Activated CD4-positive, CD25-positive, alpha-beta regulatory T cell (primary cell): ENCODE results near the gene CLPSL2.

ENCODE experiments used
- DNase-seq, 4 experiments: peaks; one replicate each; lab custom pipeline; 2025; lab: John Stamatoyannopoulos, UW

The CLPSL2 gene

DNA sequence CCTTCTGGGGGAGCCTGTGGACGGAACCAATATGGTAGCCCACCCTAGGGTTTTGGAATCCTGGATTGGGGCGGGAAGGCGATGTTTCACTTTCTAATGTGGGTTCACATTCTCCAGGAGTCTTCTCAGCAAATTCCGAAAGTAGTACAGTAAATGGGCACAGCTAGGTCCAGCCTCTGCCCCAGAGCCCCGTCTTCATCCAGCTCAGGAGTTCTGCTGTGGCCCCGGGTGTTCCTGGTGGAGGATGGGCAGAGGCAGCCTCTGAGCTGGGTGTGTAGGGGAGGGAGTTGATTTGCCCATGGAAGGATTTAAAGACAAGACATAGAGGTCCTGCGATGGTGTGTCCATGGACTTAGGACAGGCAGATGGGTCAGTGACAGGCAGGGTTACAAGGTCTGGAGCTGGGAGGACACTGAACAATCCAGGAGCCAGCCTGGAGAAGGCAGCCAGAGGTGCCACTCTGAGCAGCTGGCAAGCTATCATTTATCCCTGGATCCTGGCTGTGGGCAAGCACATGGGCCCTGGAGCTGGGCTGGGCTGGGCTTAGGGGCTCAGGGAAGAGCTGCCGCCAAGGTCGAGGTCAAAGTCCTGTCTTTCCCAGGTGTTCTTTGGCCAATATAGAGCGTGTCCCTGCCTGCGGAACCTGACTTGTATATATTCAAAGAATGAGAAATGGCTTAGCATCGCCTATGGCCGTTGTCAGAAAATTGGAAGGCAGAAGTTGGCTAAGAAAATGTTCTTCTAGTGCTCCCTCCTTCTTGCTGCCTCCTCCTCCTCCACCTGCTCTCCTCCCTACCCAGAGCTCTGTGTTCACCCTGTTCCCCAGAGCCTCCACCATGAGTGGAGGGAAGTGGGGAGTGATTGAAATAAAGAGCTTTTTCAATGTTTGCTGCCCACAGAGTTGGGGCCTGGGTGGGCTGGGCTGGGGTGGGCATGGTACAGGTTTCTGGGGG is 11.1 kb downstream of the CLPSL2 start:
- DNase-seq, result no peak

DNA sequence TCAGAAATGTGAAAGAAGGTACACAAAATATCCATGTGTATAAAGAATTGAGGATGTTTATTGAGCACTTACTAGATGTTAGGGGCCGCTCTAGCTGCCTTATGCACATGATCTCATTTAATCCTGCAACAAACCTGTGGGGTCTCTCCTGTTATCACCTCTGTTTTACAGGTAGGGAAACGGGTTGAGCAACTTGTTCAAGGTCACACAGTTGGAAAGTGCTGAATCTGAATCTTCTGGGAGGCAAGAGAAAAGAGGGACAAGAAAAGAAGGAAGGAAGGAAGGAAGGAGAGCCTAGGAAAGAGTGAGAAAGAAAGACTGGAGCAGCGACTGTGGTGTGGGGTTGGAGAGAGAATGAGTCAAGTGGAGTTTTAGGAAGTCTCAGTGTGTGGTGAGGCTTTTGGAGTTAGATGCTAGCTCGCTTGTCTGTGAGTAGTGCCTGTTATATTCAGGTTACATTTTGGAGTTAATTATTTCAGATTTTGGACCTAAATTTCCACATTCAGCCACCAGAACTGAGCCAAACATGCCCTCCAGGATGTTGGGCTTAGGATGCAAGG is 12.1 kb downstream of the CLPSL2 start:
- DNase-seq, result no peak

- DNase-seq, result no peak
Observed at GRCh38 chr6:35790683-35791082, 14.3 kb downstream of the CLPSL2 start.

DNA sequence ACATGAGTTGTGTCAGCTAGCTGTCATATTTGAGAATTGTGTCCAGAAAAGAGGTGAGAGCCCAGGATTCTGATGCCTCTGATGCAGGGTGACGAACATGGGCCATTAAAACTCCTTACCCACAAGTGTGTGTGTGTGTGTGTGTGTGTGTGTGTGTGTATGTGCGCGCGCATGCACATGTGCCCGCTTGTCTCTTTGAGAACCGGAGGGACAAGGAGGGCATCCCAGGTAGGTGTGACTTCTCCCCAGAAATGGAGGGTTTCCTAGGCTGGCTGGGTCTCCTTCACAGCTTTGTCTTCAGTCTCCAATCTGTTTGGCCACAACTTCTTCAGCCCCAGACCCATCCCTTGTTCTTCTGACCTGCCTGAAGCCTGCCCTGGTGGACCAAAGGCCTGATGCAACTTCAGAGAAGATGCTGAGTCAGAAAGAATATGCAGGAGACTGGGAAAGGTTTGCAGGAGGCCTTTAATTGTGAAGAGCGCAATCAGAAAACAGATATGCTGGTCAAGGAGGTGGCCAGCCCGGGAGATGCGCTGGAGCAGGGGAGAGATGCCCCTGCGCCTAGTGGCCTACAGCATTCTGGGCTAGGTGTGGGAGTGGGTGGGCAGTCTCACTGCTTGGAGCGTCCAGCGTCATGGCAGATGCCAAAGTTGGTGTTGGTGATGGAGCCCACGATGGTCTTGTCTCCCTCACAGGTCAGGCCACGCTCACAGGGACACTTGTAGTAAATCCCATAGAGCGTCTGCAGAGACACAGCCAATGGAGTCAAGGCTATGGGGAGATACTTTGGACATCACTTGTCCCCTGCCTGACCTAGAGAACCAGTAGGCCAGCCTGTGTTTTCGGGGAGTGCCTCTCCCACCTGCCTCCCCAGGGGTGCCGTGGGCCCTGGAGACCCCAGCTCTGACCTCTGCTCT is 18.4 kb downstream of the CLPSL2 start:
- no peak for DNase-seq

- DNase-seq, result no peak
Observed at GRCh38 chr6:35795453-35796071, 19.2 kb downstream of the CLPSL2 start.

DNA sequence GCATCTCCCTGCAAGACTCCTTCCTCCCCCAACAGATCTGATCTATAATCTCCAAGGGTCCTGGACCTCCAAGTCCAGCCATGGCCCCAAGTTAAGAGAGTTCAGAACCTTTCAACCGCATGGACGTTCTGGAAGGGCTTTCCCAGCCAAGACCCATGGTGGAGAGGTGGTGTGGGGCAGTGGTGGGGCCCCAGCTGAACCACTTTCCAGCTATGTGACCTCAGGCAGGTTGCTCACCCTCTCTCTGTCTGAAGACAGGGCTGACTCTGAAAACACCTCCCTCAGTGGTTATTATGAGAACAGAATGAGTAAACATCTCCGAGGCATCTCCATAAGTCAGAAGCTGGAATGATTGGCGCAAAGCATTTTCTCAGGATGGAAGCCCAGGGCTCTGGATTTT is 19.8 kb downstream of the CLPSL2 start:
- DNase-seq, result no peak

DNA sequence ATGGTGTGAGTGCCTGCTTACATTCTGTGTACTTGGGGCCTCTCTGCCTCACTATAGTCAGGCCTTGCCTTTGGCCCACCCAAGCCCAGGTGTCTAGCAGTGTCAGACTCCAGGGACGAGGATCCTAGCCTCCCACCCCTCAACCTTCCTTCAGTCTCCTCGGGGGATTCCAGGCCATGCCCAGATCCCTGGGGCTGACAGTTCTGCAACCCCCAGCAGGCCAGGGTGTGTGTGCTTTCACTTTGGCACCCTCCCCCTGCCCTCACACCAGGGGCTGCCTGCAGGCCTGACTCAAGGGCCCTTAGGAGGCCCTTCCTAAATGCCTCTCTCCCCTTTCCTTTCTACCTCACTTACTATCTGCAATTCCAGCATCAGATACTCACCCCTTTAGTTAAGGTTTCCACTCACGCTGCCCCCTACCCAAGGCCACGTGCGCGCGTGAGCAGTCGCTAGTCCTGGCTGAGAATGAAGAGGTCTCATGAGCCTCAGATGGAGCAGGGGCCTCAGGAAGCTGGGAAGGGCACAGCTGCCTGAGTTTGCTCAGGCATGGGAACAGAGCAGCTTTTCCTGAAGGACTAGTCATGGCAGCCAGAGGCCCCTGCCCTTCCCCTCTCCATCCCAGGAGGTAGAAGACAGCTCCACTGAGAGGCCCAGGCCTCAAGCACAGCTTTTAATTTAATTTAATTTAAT is 21.6 kb downstream of the CLPSL2 start:
- no peak for DNase-seq

DNA sequence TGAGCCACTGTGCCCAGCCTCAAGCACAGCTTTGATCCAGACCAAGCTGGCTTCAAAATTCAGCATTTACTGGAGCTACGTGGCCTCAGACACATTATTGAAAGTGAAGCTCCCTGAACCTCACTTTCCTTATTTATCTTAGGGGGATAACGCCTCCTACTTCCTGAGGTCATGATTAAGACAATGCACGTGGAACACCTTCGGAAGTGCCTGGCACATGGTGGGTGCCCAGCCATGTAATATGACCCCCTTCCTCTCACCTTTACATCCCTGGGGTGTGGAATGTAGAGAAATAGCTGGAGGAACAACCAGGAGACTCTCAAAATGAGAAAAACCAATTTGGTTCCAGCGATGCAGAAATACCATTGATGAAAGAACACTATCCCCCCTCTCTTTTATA is 22.3 kb downstream of the CLPSL2 start:
- DNase-seq, result no peak

- DNase-seq, result no peak
Observed at GRCh38 chr6:35801148-35801547, 24.8 kb downstream of the CLPSL2 start.

- DNase-seq, result peak in 2 of 4 experiments; percentile 13 to 19
Observed at GRCh38 chr6:35804996-35805736, 28.8 kb downstream of the CLPSL2 start, which contains the start of gene LHFPL5. Gene LHFPL5, plus strand, starts transcription at chr6:35805352. Its CDS starts 319 bp downstream, at chr6:35805671.

DNA sequence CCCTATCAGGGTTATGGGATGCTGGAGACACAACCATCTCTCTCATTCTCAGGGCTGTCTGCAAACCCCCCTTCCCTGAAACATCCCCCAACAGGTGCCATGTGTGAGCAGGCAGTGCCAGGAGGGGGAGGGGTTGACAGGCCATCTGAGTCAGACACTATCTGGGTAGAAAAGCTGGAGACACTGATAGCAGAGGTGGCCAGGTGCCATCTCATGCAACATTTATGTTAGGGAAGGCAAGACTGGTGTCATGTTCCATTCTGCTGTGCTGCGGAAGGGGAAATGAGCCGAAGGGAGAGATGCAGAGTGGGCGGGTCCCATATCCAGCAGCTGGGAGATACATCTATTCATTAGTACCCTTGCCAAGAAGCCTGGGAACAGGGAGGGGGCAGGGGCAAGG is 32.3 kb downstream of the CLPSL2 start:
- no peak for DNase-seq

DNA sequence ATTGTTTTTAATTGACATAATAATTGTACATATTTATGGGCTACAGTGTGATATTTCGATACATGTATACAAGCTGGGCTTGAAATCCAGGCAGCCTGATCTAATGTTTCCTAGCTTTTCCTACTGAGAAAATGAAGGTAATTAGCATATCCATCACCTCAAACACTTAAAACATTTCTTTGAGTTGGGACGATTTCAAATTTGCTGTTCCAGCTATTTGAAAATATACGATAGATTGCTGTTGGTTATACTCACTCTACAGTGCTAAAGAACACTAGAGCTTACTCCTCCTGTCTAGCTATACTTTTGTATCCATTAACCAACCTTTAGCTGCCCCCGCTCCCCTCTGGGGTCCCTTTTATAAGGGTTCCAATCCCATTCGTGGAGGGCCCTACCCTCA is 33.4 kb downstream of the CLPSL2 start:
- no peak for DNase-seq

DNA sequence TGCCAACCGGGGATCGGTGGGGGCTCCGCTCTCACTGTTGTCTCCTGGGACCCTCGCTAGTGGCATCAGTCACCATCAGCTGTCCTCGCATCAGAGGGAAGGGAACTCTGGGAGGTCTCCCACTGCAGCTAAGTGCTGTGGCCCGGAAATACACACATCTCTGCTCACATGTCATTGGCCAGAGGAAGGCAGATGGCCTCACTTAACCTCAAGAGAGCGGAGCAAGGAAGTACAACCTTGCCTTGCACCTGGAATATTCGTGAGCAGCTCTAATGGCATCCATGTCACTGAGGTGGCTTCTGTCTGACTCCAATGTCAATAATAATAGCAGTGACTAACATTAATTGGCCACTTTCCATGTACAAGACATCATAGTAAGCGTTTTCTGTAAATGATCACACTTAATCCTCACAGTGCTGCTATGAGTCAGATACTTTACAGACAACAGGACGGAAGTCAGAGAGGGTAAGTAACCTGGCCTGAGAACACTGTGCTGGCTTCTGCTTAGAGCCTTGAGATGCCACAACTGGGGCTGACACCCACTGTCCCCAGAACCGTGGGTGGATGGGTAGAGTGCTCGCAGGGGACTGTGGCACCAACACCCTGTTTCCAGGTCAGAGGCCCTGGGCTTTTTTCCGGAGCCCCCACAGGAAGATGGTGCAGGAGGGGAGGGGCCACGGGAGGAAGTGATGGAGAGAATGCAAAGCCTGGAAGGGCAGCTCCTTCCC is 34.7 kb downstream of the CLPSL2 start:
- DNase-seq, result no peak

DNA sequence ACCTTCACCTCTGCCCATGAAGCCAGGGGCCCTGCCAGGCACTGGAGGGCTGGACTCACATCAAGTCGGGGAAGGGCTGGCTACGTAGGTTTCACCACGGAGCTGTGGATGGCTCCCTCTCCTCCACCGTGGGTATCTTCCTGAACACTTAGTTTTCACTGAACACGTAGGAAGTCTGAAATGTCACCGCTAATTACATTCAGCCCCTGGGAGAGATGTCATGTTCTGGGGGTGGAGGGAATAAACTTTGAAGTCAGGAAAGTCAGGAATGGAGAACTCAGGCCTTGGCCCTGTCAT is 35.2 kb downstream of the CLPSL2 start:
- DNase-seq, result no peak

- no peak for DNase-seq
Observed at GRCh38 chr6:35817515-35817914, 41.1 kb downstream of the CLPSL2 start.

- DNase-seq, result no peak
Observed at GRCh38 chr6:35823601-35824000, 47.2 kb downstream of the CLPSL2 start.

DNA sequence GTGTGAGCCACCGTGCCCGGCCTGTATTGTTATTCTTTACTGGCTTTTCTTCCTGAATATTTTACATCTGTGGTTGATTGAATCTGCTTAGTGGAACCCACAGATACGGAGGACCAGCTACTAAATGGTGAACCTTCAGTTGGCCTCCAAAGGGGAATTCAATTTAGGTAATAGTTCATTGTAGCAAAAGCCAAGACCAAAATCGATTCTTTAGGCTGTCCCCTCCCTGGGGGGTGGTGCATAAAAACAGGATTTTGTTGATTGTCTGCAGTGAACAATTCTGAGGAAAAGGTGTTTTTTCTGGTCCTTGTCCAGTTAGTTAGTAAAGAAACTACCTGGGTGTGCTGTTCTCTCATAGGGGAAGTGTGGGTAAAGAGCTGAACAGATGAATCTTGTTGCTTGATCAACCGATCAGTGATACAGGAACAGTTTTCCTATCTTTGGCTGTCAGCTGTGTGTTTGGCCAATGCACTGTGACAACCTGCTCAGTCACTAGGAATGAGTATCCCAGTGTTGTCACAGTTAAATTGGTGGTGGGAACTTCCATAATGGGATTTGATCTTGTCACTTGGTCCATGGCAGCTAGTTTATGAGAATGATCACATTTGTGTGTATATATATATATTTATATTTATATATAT is 48.3 kb downstream of the CLPSL2 start:
- DNase-seq, result no peak
